Neuronal stem cell (in vitro differentiated cells): Measurements from ENCODE around the gene TUSC7. TPM values are rescaled to one million over a fixed set of nuclear protein-coding genes. Genes with fewer than 3 reads are reported as not detected.

Source experiments
- DNase-seq: peaks from one replicate; pipeline ENCODE4 v3.0.0-alpha.2; 2013; ENCODE audit warnings: low spot score
- H2AFZ ChIP-seq: one replicate; pipeline ENCODE4 v1.6.1; 2013; ENCODE audit warnings: mild to moderate bottlenecking, low read length, inconsistent platforms
- H2AK5ac ChIP-seq: 2 replicates; pipeline ENCODE4 v1.6.1; 2013; ENCODE audit warnings: low read depth, mild to moderate bottlenecking, inconsistent platforms, low read length, moderate library complexity, mixed read lengths
- H2BK120ac ChIP-seq: 2 replicates; pipeline ENCODE4 v1.6.1; 2013; ENCODE audit warnings: low read depth, mild to moderate bottlenecking, inconsistent platforms, low read length, moderate library complexity, mixed read lengths
- H2BK12ac ChIP-seq: one replicate; pipeline ENCODE4 v1.6.1; 2013; ENCODE audit warnings: low read length, inconsistent platforms
- H2BK15ac ChIP-seq: 2 replicates; pipeline ENCODE4 v1.6.1; 2013; ENCODE audit warnings: mild to moderate bottlenecking, low read length, inconsistent platforms, mixed read lengths
- H2BK5ac ChIP-seq: one replicate; pipeline ENCODE4 v1.6.1; 2013; ENCODE audit warnings: inconsistent platforms, mild to moderate bottlenecking, low read length, moderate library complexity
- H3K14ac ChIP-seq: one replicate; pipeline ENCODE4 v1.6.1; 2013; ENCODE audit warnings: low read length, inconsistent platforms
- H3K18ac ChIP-seq: 2 replicates; pipeline ENCODE4 v1.6.1; 2013; ENCODE audit warnings: low read length, inconsistent platforms
- H3K23ac ChIP-seq: 2 replicates; pipeline ENCODE4 v1.6.1; 2013; ENCODE audit warnings: low read depth, mild to moderate bottlenecking, mixed read lengths, low read length, inconsistent platforms; ENCODE audit not compliant: poor library complexity
- H3K27ac ChIP-seq: replicated peaks from 3 replicates; pipeline ENCODE4 v1.5.1; 2013; ENCODE audit warnings: low read length, inconsistent platforms
- H3K27me3 ChIP-seq, 3 experiments: 2 replicates each; pipeline ENCODE4 v1.6.1; 2013; ENCODE audit warnings: low read length in 3 of 3, mild to moderate bottlenecking in 2 of 3, inconsistent platforms in 1 of 3, low read depth in 1 of 3, mixed read lengths in 1 of 3, moderate library complexity in 1 of 3; ENCODE audit not compliant: control insufficient read depth in 3 of 3, insufficient read depth in 3 of 3
- H3K36me3 ChIP-seq, 2 donors: replicated peaks in 1 of 2; 2 replicates each; pipeline ENCODE4 v1.6.1; 2013; ENCODE audit warnings: low read length in 2 of 2; ENCODE audit not compliant: control insufficient read depth in 2 of 2, insufficient read depth in 2 of 2
- H3K4ac ChIP-seq: 2 replicates; pipeline ENCODE4 v1.6.1; 2013; ENCODE audit warnings: inconsistent platforms, mild to moderate bottlenecking, low read length, moderate library complexity
- H3K4me1 ChIP-seq, 2 donors: 1 replicate in 1 of 2; 2 replicates in 1 of 2; pipeline ENCODE4 v1.6.1; 2013; ENCODE audit warnings: low read length in 2 of 2, low read depth in 1 of 2; ENCODE audit not compliant: control insufficient read depth in 2 of 2, insufficient read depth in 1 of 2
- H3K4me2 ChIP-seq: one replicate; pipeline ENCODE4 v1.6.1; 2013; ENCODE audit warnings: mild to moderate bottlenecking, low read length, inconsistent platforms; ENCODE audit not compliant: insufficient read depth, poor library complexity, severe bottlenecking
- H3K4me3 ChIP-seq, 2 donors: 2 replicates each; pipeline ENCODE4 v1.5.1; 2013; ENCODE audit warnings: low read length in 2 of 2, mild to moderate bottlenecking in 2 of 2, inconsistent platforms in 1 of 2, moderate library complexity in 1 of 2
- H3K79me1 ChIP-seq: one replicate; pipeline ENCODE4 v1.6.1; 2013; ENCODE audit warnings: low read depth, mild to moderate bottlenecking, inconsistent platforms, low read length, moderate library complexity
- H3K9ac ChIP-seq: one replicate; pipeline ENCODE4 v1.6.1; 2013; ENCODE audit warnings: mild to moderate bottlenecking, low read depth, low read length, inconsistent platforms; ENCODE audit not compliant: poor library complexity
- H3K9me3 ChIP-seq, 2 donors: replicated peaks in 1 of 2; 2 replicates each; pipeline versions ENCODE3 to v1.6.1; 2013; ENCODE audit warnings: low read length in 2 of 2, mild to moderate bottlenecking in 2 of 2, inconsistent platforms in 1 of 2, low read depth in 1 of 2, mixed read lengths in 1 of 2, moderate library complexity in 1 of 2; ENCODE audit not compliant: control insufficient read depth in 2 of 2, insufficient read depth in 1 of 2
- H4K8ac ChIP-seq: one replicate; pipeline ENCODE4 v1.6.1; 2013; ENCODE audit warnings: low read depth, mild to moderate bottlenecking, inconsistent platforms, low read length, moderate library complexity
- H4K91ac ChIP-seq: one replicate; pipeline ENCODE4 v1.6.1; 2013; ENCODE audit warnings: low read length, low read depth, mild to moderate bottlenecking, inconsistent platforms; ENCODE audit not compliant: poor library complexity
- WGBS, 2 donors: extraction: QIAGEN DNeasy Blood & Tissue Kit; methylation state at CpG; one replicate each; pipeline ENCODE4 v1.1.7; 2013; ENCODE audit warnings: missing lambda C conversion rate in 2 of 2, mixed read lengths in 1 of 2; ENCODE audit not compliant: insufficient read length in 2 of 2, insufficient replicate concordance in 1 of 2; ENCODE audit errors: extremely low coverage in 2 of 2; 5-methylcytosine and 5-hydroxymethylcytosine counted together
- polyA plus RNA-seq, 2 experiments: library from polyadenylated mRNA; stranded (reverse); fragments of 200-250 nt; gene quantifications; one replicate each; pipeline ENCODE4 v1.2.3, GENCODE V29; 2013

The TUSC7 gene
- not detected for polyA plus RNA-seq (2013, experiment 1 of 2)
- not detected for polyA plus RNA-seq (2013, experiment 2 of 2)

DNA sequence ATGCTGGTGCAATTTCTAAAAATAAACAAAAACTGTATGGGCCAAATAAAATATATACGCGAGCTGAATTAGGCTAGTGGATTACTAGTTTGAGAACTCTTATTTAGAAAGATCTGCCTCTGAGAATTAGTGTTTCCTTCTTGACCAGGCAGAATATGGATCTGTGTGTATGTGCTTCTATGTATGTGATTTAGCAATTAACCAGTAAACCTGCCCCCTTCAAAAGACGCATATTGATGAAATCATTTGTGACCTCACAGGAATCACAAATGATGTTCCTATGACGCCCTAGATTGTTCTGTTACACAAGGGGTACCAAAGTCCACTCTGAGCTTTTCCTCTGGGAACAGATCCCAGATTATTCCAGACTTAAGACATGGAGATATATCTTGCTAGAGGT lies at the start of gene TUSC7:
Gene TUSC7 (plus strand): TSS at position 301 of the 400 bp plus-strand sequence.
- no CpG with 5 or more reads among the region's 4 CpGs for WGBS, 2 donors
- no peak within 1 kb of the TSS for H3K27ac ChIP-seq
- H2BK12ac ChIP-seq: no peak within 1 kb of the TSS
- no peak within 1 kb of the TSS for H4K91ac ChIP-seq
- H2AFZ ChIP-seq: no peak within 1 kb of the TSS
- H3K9me3 ChIP-seq: no peaks in the 10 kb centered on the region
- no peak within 1 kb of the TSS for H3K14ac ChIP-seq
- no peak within 1 kb of the TSS for H2BK15ac ChIP-seq
- H4K8ac ChIP-seq: no peak within 1 kb of the TSS
- no peak within 1 kb of the TSS for H3K4ac ChIP-seq
- no peak within 1 kb of the TSS for H3K18ac ChIP-seq
- H3K4me1 ChIP-seq: no peaks in the 10 kb centered on the region
- no peaks in the 10 kb centered on the region for H3K79me1 ChIP-seq
- H3K9ac ChIP-seq: no peak within 1 kb of the TSS
- no peak within 1 kb of the TSS for H2BK120ac ChIP-seq
- H3K23ac ChIP-seq: no peak within 1 kb of the TSS
- no peak for DNase-seq
- no peak within 1 kb of the TSS for H2BK5ac ChIP-seq
- H2AK5ac ChIP-seq: no peak within 1 kb of the TSS
- H3K4me2 ChIP-seq: no peak within 1 kb of the TSS
- H3K4me3 ChIP-seq: no peak within 1 kb of the TSS
- H3K27me3 ChIP-seq: no peaks in the 10 kb centered on the region
- H3K36me3 ChIP-seq: no peaks in the 10 kb centered on the region

DNA sequence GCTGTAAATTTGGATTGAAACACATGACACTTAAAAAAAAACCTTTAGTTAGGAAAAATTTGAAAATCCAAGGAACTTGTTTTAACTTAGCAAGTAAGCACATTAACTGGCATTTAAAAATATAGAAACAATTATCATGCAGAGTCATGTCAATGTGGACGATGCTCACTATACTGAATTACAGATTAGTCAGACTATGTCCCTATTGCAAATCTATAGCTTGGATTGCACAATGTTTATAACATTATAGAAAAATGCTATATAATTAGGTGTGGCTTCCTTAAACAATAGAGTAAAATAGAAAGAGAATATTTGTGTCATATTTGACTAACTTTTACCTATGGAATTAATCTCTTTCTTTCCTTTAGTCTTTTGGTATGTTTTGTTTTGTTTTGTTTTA lies 48.4 kb upstream of the TUSC7 start:
- H3K79me1 ChIP-seq: no peaks in the 10 kb centered on the region
- H4K8ac ChIP-seq: no peak overlapping the region
- no peak overlapping the region for H2BK15ac ChIP-seq
- no peak overlapping the region for H3K4me2 ChIP-seq
- H2AFZ ChIP-seq: no peak overlapping the region
- no peak for DNase-seq
- H4K91ac ChIP-seq: no peak overlapping the region
- H3K27me3 ChIP-seq: no peaks in the 10 kb centered on the region
- H2BK120ac ChIP-seq: no peak overlapping the region
- H3K9me3 ChIP-seq: no peaks in the 10 kb centered on the region
- no peak overlapping the region for H2BK12ac ChIP-seq
- no peak overlapping the region for H3K23ac ChIP-seq
- H3K14ac ChIP-seq: no peak overlapping the region
- H2AK5ac ChIP-seq: no peak overlapping the region
- H3K4ac ChIP-seq: no peak overlapping the region
- H3K18ac ChIP-seq: no peak overlapping the region
- H3K4me3 ChIP-seq: no peak overlapping the region
- no CpG with 5 or more reads among the region's 1 CpG for WGBS, 2 donors
- no peak overlapping the region for H3K9ac ChIP-seq
- H3K4me1 ChIP-seq: peaks cover 0 to 2% of the 10 kb centered on the region in 2 donors
- H2BK5ac ChIP-seq: no peak overlapping the region
- no peak overlapping the region for H3K27ac ChIP-seq
- no peaks in the 10 kb centered on the region for H3K36me3 ChIP-seq

GRCh38 chr3:116663161-116664110 lies 46.1 kb upstream of the TUSC7 start:
- H4K8ac ChIP-seq: no peak overlapping the region
- H3K27me3 ChIP-seq: no peaks in the 10 kb centered on the region
- H3K79me1 ChIP-seq: no peaks in the 10 kb centered on the region
- H3K14ac ChIP-seq: no peak overlapping the region
- peaks cover 0 to 2% of the 10 kb centered on the region in 2 donors for H3K4me1 ChIP-seq
- H3K23ac ChIP-seq: no peak overlapping the region
- no peak overlapping the region for H3K4me3 ChIP-seq
- H2BK15ac ChIP-seq: no peak overlapping the region
- H3K4ac ChIP-seq: no peak overlapping the region
- H2BK120ac ChIP-seq: no peak overlapping the region
- H4K91ac ChIP-seq: no peak overlapping the region
- no peak overlapping the region for H3K27ac ChIP-seq
- H3K4me2 ChIP-seq: no peak overlapping the region
- no peak for DNase-seq
- no peak overlapping the region for H2BK5ac ChIP-seq
- no peaks in the 10 kb centered on the region for H3K9me3 ChIP-seq
- H3K18ac ChIP-seq: no peak overlapping the region
- H2AFZ ChIP-seq: peak overlapping the region; percentile 50
- WGBS, 2 donors: no CpG with 5 or more reads among the region's 8 CpGs
- H2BK12ac ChIP-seq: no peak overlapping the region
- H3K36me3 ChIP-seq: no peaks in the 10 kb centered on the region
- H2AK5ac ChIP-seq: no peak overlapping the region
- H3K9ac ChIP-seq: no peak overlapping the region

- Histone ChIP-seq H3K9me3 (no peaks in the 10 kb centered on the region), H2BK5ac (no peak overlapping the region), H3K18ac (no peak overlapping the region), H3K27ac (no peak overlapping the region), H4K91ac (no peak overlapping the region), H2BK120ac (no peak overlapping the region), H3K27me3 (no peaks in the 10 kb centered on the region), H3K9ac (no peak overlapping the region), H2AFZ (no peak overlapping the region), H3K4me2 (no peak overlapping the region), H3K23ac (no peak overlapping the region), H3K14ac (no peak overlapping the region), H2BK15ac (no peak overlapping the region), H3K4me1 (peaks cover 0 to 5% of the 10 kb centered on the region in 2 donors), H3K79me1 (no peaks in the 10 kb centered on the region), H3K4me3 (no peak overlapping the region), H3K36me3 (no peaks in the 10 kb centered on the region), H2AK5ac (no peak overlapping the region), H3K4ac (no peak overlapping the region), H2BK12ac (no peak overlapping the region), H4K8ac (no peak overlapping the region)
- no peak for DNase-seq
Measured at GRCh38 chr3:116667324-116667723, 42.3 kb upstream of the TUSC7 start.
